MG63 (cell line): ENCODE results near the gene ZNF865. TPM values are rescaled to one million over a fixed set of nuclear protein-coding genes. Genes with fewer than 3 reads are reported as not detected.

Experiments
- DNase-seq: peaks from one replicate; pipeline ENCODE4 v3.0.0-alpha.2; 2020
- H3K27me3 ChIP-seq: fragments of 250-450 bp; sonication (Bioruptor Pico); 2 replicates; pipeline ENCODE4 v1.5.1; 2020; ENCODE audit warnings: mild to moderate bottlenecking, moderate library complexity
- H3K36me3 ChIP-seq: fragments of 250-450 bp; sonication (Bioruptor Pico); 2 replicates; pipeline ENCODE4 v1.5.1; 2020; ENCODE audit warnings: mild to moderate bottlenecking, moderate library complexity
- H3K4me3 ChIP-seq: fragments of 250-450 bp; sonication (Bioruptor Pico); 2 replicates; pipeline ENCODE4 v1.5.1; 2020; ENCODE audit warnings: mild to moderate bottlenecking, moderate library complexity
- H3K9me3 ChIP-seq: fragments of 250-450 bp; sonication (Bioruptor Pico); 2 replicates; pipeline ENCODE4 v1.5.1; 2020; ENCODE audit warnings: mild to moderate bottlenecking, moderate library complexity
- total RNA-seq: library from RNA; depleted of rRNA; stranded (reverse); fragments of >200 nt; shearing (Covaris generic); gene quantifications from 2 replicates; pipeline ENCODE4 v1.2.3, GENCODE V29; 2014; ENCODE audit warnings: low replicate concordance

The ZNF865 gene
- total RNA-seq, 1 experiment from 2014 or later = 0.66 TPM

GRCh38 chr19:55599468-55599841 lies 6.0 kb upstream of the ZNF865 start, which contains the start of gene FIZ1:
Gene FIZ1 (minus strand): TSS chr19:55599517. CDS start chr19:55597865, 1,652 bp downstream.
- Histone ChIP-seq H3K36me3 (peaks cover 36% of the 10 kb centered on the region), H3K9me3 (no peaks in the 10 kb centered on the region), H3K4me3 (peak within 1 kb of the TSS; percentile 84), H3K27me3 (no peaks in the 10 kb centered on the region)
- DNase-seq = peak; percentile 98

- Histone ChIP-seq H3K4me3 (peak within 1 kb of the TSS; percentile 84), H3K27me3 (no peaks in the 10 kb centered on the region), H3K36me3 (peaks cover 30% of the 10 kb centered on the region), H3K9me3 (no peaks in the 10 kb centered on the region)
- peak; percentile 90 for DNase-seq
Measured at GRCh38 chr19:55599842-55600661, 5.4 kb upstream of the ZNF865 start, which contains the start of gene ZNF524. Gene ZNF524 (plus strand): TSS chr19:55600288. CDS start chr19:55602113, 1,825 bp downstream.

GRCh38 chr19:55600662-55601028 lies 4.8 kb upstream of the ZNF865 start:
- Histone ChIP-seq H3K27me3 (no peaks in the 10 kb centered on the region), H3K9me3 (no peaks in the 10 kb centered on the region), H3K36me3 (peaks cover 25% of the 10 kb centered on the region), H3K4me3 (peak overlapping the region; percentile 84)
- no peak for DNase-seq

- DNase-seq = no peak
- H3K36me3 ChIP-seq = peaks cover 20% of the 10 kb centered on the region
- no peaks in the 10 kb centered on the region for H3K9me3 ChIP-seq
- H3K4me3 ChIP-seq = peak overlapping the region; percentile 84
- H3K27me3 ChIP-seq = no peaks in the 10 kb centered on the region
Measured at GRCh38 chr19:55601084-55601483, 4.4 kb upstream of the ZNF865 start.

- no peak overlapping the region for H3K4me3 ChIP-seq
- DNase-seq = no peak
- peaks cover 16% of the 10 kb centered on the region for H3K36me3 ChIP-seq
- no peaks in the 10 kb centered on the region for H3K27me3 ChIP-seq
- no peaks in the 10 kb centered on the region for H3K9me3 ChIP-seq
Measured at GRCh38 chr19:55602104-55603001, 3.1 kb upstream of the ZNF865 start.

GRCh38 chr19:55603115-55603514 lies 2.3 kb upstream of the ZNF865 start:
- DNase-seq = no peak
- Histone ChIP-seq H3K4me3 (no peak overlapping the region), H3K27me3 (no peaks in the 10 kb centered on the region), H3K9me3 (no peaks in the 10 kb centered on the region), H3K36me3 (peaks cover 10% of the 10 kb centered on the region)

- no peak for DNase-seq
- H3K9me3 ChIP-seq = no peaks in the 10 kb centered on the region
- H3K4me3 ChIP-seq = no peak overlapping the region
Measured at GRCh38 chr19:55603581-55604292, 1.7 kb upstream of the ZNF865 start.

GRCh38 chr19:55605207-55605636 lies 225 bp upstream of the ZNF865 start:
- Histone ChIP-seq H3K4me3 (peak overlapping the region; percentile 80), H3K9me3 (peaks cover 7% of the 10 kb centered on the region; the same call in 1 of the 2 replicates), H3K27me3 (no peaks in the 10 kb centered on the region), H3K36me3 (peaks cover 27% of the 10 kb centered on the region)
- peak; percentile 99 for DNase-seq

More at GRCh38 chr19:55603581-55604292, 1.7 kb upstream of the ZNF865 start:
- peaks cover 12% of the 10 kb centered on the region for H3K36me3 ChIP-seq
- no peaks in the 10 kb centered on the region for H3K27me3 ChIP-seq

- no peaks in the 10 kb centered on the region for H3K27me3 ChIP-seq
- H3K9me3 ChIP-seq = peaks cover 7% of the 10 kb centered on the region; the same call in 1 of the 2 replicates
- H3K36me3 ChIP-seq = peaks cover 34% of the 10 kb centered on the region
Measured at GRCh38 chr19:55606471-55606787, 982 bp downstream of the ZNF865 start.

GRCh38 chr19:55606817-55607216 lies 1.4 kb downstream of the ZNF865 start:
- Histone ChIP-seq H3K27me3 (no peaks in the 10 kb centered on the region), H3K9me3 (peaks cover 7% of the 10 kb centered on the region; the same call in 1 of the 2 replicates), H3K4me3 (peak overlapping the region; percentile 80), H3K36me3 (peaks cover 34% of the 10 kb centered on the region)
- DNase-seq = no peak

More at GRCh38 chr19:55606471-55606787, 982 bp downstream of the ZNF865 start:
- no peak for DNase-seq
- peak overlapping the region; percentile 80 for H3K4me3 ChIP-seq

GRCh38 chr19:55609326-55609725 lies 3.9 kb downstream of the ZNF865 start:
- DNase-seq = no peak
- peaks cover 37% of the 10 kb centered on the region for H3K36me3 ChIP-seq
- no peak overlapping the region for H3K4me3 ChIP-seq
- H3K27me3 ChIP-seq = no peaks in the 10 kb centered on the region
- H3K9me3 ChIP-seq = peaks cover 7% of the 10 kb centered on the region; the same call in 1 of the 2 replicates

GRCh38 chr19:55611300-55611982 lies 6.0 kb downstream of the ZNF865 start:
- Histone ChIP-seq H3K4me3 (no peak overlapping the region), H3K36me3 (peaks cover 46% of the 10 kb centered on the region), H3K9me3 (peaks cover 7% of the 10 kb centered on the region; the same call in 1 of the 2 replicates), H3K27me3 (no peaks in the 10 kb centered on the region)
- DNase-seq = no peak

- H3K4me3 ChIP-seq = no peak overlapping the region
- peaks cover 43% of the 10 kb centered on the region for H3K36me3 ChIP-seq
- H3K9me3 ChIP-seq = peaks cover 7% of the 10 kb centered on the region; the same call in 1 of the 2 replicates
- no peaks in the 10 kb centered on the region for H3K27me3 ChIP-seq
- DNase-seq = no peak
Measured at GRCh38 chr19:55611983-55612645, 6.7 kb downstream of the ZNF865 start.

- no peaks in the 10 kb centered on the region for H3K27me3 ChIP-seq
- no peak for DNase-seq
- peaks cover 53% of the 10 kb centered on the region for H3K36me3 ChIP-seq
- peaks cover 7% of the 10 kb centered on the region; the same call in 1 of the 2 replicates for H3K9me3 ChIP-seq
- no peak overlapping the region for H3K4me3 ChIP-seq
Measured at GRCh38 chr19:55613396-55613795, 7.9 kb downstream of the ZNF865 start.

GRCh38 chr19:55613930-55614710 lies 8.7 kb downstream of the ZNF865 start:
- no peaks in the 10 kb centered on the region for H3K27me3 ChIP-seq
- H3K36me3 ChIP-seq = peaks cover 45% of the 10 kb centered on the region
- no peak for DNase-seq
- H3K4me3 ChIP-seq = no peak overlapping the region
- peaks cover 7% of the 10 kb centered on the region; the same call in 1 of the 2 replicates for H3K9me3 ChIP-seq
